Measurements from ENCODE around the gene MAGI2.
A peak's percentile ranks its signal among the peaks of the same experiment; 100 is the strongest.

Gene MAGI2

GRCh38 chr7:78052112-78052511, 1401.4 kb downstream of the MAGI2 start:
- peaks cover 4% of the 10 kb centered on the region for H3K27me3 Mint-ChIP-seq

GRCh38 chr7:78047800-78048199, 1405.7 kb downstream of the MAGI2 start:
- Mint-ChIP-seq H3K36me3 (ENCODE audit: low read depth) (no peaks in the 10 kb centered on the region), H3K27ac (no peak overlapping the region)
- intact Hi-C loops (cut with micrococcal nuclease), result no loop called here

More at GRCh38 chr7:78052112-78052511, 1401.4 kb downstream of the MAGI2 start:
- intact Hi-C loops (cut with micrococcal nuclease), result no loop called here
- Mint-ChIP-seq H3K36me3 (ENCODE audit: low read depth) (no peaks in the 10 kb centered on the region), H3K4me3 (no peak overlapping the region), H3K27ac (no peak overlapping the region), H3K4me1 (ENCODE audit: low read depth) (no peaks in the 10 kb centered on the region), H3K9me3 (no peaks in the 10 kb centered on the region)

GRCh38 chr7:78043159-78043558, 1410.3 kb downstream of the MAGI2 start:
- Mint-ChIP-seq H3K9me3 (no peaks in the 10 kb centered on the region), H3K36me3 (ENCODE audit: low read depth) (no peaks in the 10 kb centered on the region), H3K27me3 (peaks cover 20% of the 10 kb centered on the region), H3K4me3 (no peak overlapping the region), H3K27ac (no peak overlapping the region), H3K4me1 (ENCODE audit: low read depth) (peaks cover 8% of the 10 kb centered on the region)
- intact Hi-C loops (cut with micrococcal nuclease), result no loop called here

More at GRCh38 chr7:78047800-78048199, 1405.7 kb downstream of the MAGI2 start:
- Mint-ChIP-seq H3K4me1 (ENCODE audit: low read depth) (no peaks in the 10 kb centered on the region), H3K9me3 (no peaks in the 10 kb centered on the region), H3K4me3 (no peak overlapping the region), H3K27me3 (peaks cover 2% of the 10 kb centered on the region)

- H3K27me3 Mint-ChIP-seq, result peaks cover 17% of the 10 kb centered on the region
- peaks cover 8% of the 10 kb centered on the region for H3K4me1 Mint-ChIP-seq (ENCODE audit: low read depth)
- intact Hi-C loops (cut with micrococcal nuclease), result no loop called here
- no peak overlapping the region for H3K27ac Mint-ChIP-seq
- H3K9me3 Mint-ChIP-seq, result no peaks in the 10 kb centered on the region
- H3K4me3 Mint-ChIP-seq, result no peak overlapping the region
- H3K36me3 Mint-ChIP-seq (ENCODE audit: low read depth), result no peaks in the 10 kb centered on the region
These were observed 1412.0 kb downstream of the MAGI2 start for GRCh38 chr7:78041423-78041822.

GRCh38 chr7:78039790-78040776, 1413.4 kb downstream of the MAGI2 start:
- H3K9me3 Mint-ChIP-seq, result no peaks in the 10 kb centered on the region
- peaks cover 19% of the 10 kb centered on the region for H3K27me3 Mint-ChIP-seq
- no peak overlapping the region for H3K4me3 Mint-ChIP-seq
- no peak overlapping the region for H3K27ac Mint-ChIP-seq
- intact Hi-C loops (cut with micrococcal nuclease), result loop anchor here (1.0 to 5.0 kb wide), 2 partner anchors 19 to 98 kb away; no protein-coding TSS in a partner anchor
- peaks cover 8% of the 10 kb centered on the region for H3K4me1 Mint-ChIP-seq (ENCODE audit: low read depth)
- no peaks in the 10 kb centered on the region for H3K36me3 Mint-ChIP-seq (ENCODE audit: low read depth)

- peaks cover 25% of the 10 kb centered on the region for H3K27me3 Mint-ChIP-seq
- no peak overlapping the region for H3K27ac Mint-ChIP-seq
- no peaks in the 10 kb centered on the region for H3K9me3 Mint-ChIP-seq
- peaks cover 10% of the 10 kb centered on the region for H3K4me1 Mint-ChIP-seq (ENCODE audit: low read depth)
- no peak overlapping the region for H3K4me3 Mint-ChIP-seq
- H3K36me3 Mint-ChIP-seq (ENCODE audit: low read depth), result no peaks in the 10 kb centered on the region
- intact Hi-C loops (cut with micrococcal nuclease), result loop anchor here (5.0 kb wide), 1 partner anchor 96 kb away; no protein-coding TSS in a partner anchor
These were observed 1414.9 kb downstream of the MAGI2 start for GRCh38 chr7:78038465-78039080.

GRCh38 chr7:78037603-78038002, 1415.9 kb downstream of the MAGI2 start:
- Mint-ChIP-seq H3K27me3 (peaks cover 30% of the 10 kb centered on the region), H3K9me3 (no peaks in the 10 kb centered on the region), H3K27ac (no peak overlapping the region), H3K36me3 (ENCODE audit: low read depth) (no peaks in the 10 kb centered on the region), H3K4me3 (no peak overlapping the region), H3K4me1 (ENCODE audit: low read depth) (peaks cover 14% of the 10 kb centered on the region)
- intact Hi-C loops (cut with micrococcal nuclease), result loop anchor here (5.0 kb wide), 1 partner anchor 95 kb away; no protein-coding TSS in a partner anchor

GRCh38 chr7:78033410-78033809, 1420.1 kb downstream of the MAGI2 start:
- Mint-ChIP-seq H3K9me3 (no peaks in the 10 kb centered on the region), H3K36me3 (ENCODE audit: low read depth) (no peaks in the 10 kb centered on the region), H3K27ac (no peak overlapping the region), H3K4me1 (ENCODE audit: low read depth) (peaks cover 6% of the 10 kb centered on the region), H3K4me3 (no peak overlapping the region), H3K27me3 (peaks cover 17% of the 10 kb centered on the region)
- intact Hi-C loops (cut with micrococcal nuclease), result no loop called here

- Mint-ChIP-seq H3K4me1 (ENCODE audit: low read depth) (no peaks in the 10 kb centered on the region), H3K9me3 (no peaks in the 10 kb centered on the region), H3K27ac (no peak overlapping the region), H3K36me3 (ENCODE audit: low read depth) (no peaks in the 10 kb centered on the region), H3K4me3 (no peak overlapping the region), H3K27me3 (peaks cover 2% of the 10 kb centered on the region)
- intact Hi-C loops (cut with micrococcal nuclease), result no loop called here
These were observed 1427.0 kb downstream of the MAGI2 start for GRCh38 chr7:78026492-78026891.

GRCh38 chr7:78024591-78024990, 1428.9 kb downstream of the MAGI2 start:
- Mint-ChIP-seq H3K36me3 (ENCODE audit: low read depth) (no peaks in the 10 kb centered on the region), H3K27me3 (no peaks in the 10 kb centered on the region), H3K4me3 (no peak overlapping the region), H3K27ac (no peak overlapping the region), H3K4me1 (ENCODE audit: low read depth) (peaks cover 13% of the 10 kb centered on the region), H3K9me3 (no peaks in the 10 kb centered on the region)
- intact Hi-C loops (cut with micrococcal nuclease), result no loop called here

GRCh38 chr7:78023191-78023590, 1430.3 kb downstream of the MAGI2 start:
- Mint-ChIP-seq H3K4me1 (ENCODE audit: low read depth) (peaks cover 20% of the 10 kb centered on the region), H3K27ac (no peak overlapping the region), H3K27me3 (peaks cover 7% of the 10 kb centered on the region), H3K9me3 (no peaks in the 10 kb centered on the region), H3K4me3 (no peak overlapping the region), H3K36me3 (ENCODE audit: low read depth) (no peaks in the 10 kb centered on the region)
- intact Hi-C loops (cut with micrococcal nuclease), result no loop called here

GRCh38 chr7:78022165-78022564, 1431.3 kb downstream of the MAGI2 start:
- no peaks in the 10 kb centered on the region for H3K36me3 Mint-ChIP-seq (ENCODE audit: low read depth)
- no peaks in the 10 kb centered on the region for H3K9me3 Mint-ChIP-seq
- H3K4me3 Mint-ChIP-seq, result no peak overlapping the region
- H3K27ac Mint-ChIP-seq, result no peak overlapping the region
- H3K4me1 Mint-ChIP-seq (ENCODE audit: low read depth), result peaks cover 27% of the 10 kb centered on the region
- H3K27me3 Mint-ChIP-seq, result peaks cover 13% of the 10 kb centered on the region
- intact Hi-C loops (cut with micrococcal nuclease), result no loop called here

GRCh38 chr7:78020874-78021249, 1432.6 kb downstream of the MAGI2 start:
- H3K27me3 Mint-ChIP-seq, result peaks cover 13% of the 10 kb centered on the region
- H3K4me3 Mint-ChIP-seq, result no peak overlapping the region
- H3K4me1 Mint-ChIP-seq (ENCODE audit: low read depth), result peaks cover 27% of the 10 kb centered on the region
- no peaks in the 10 kb centered on the region for H3K36me3 Mint-ChIP-seq (ENCODE audit: low read depth)
- intact Hi-C loops (cut with micrococcal nuclease), result loop anchor here (1.0 to 2.0 kb wide), 2 partner anchors 19 to 1998 kb away; no protein-coding TSS in a partner anchor
- peak overlapping the region; percentile 83 for H3K27ac Mint-ChIP-seq
- no peaks in the 10 kb centered on the region for H3K9me3 Mint-ChIP-seq
